Neural crest cell (in vitro differentiated cells): ENCODE measurements around the gene TRIO. TPM values are rescaled to one million over a fixed set of nuclear protein-coding genes. Genes with fewer than 3 reads are reported as not detected.
A peak's percentile ranks its signal among the peaks of the same experiment; 100 is the strongest.

Experiments
- DNase-seq: peaks from one replicate; pipeline ENCODE4 v3.0.0; 2021; ENCODE audit warnings: low read depth, mixed read lengths, low spot score
- H3K27ac Mint-ChIP-seq: one replicate; pipeline ENCODE4 v1.8.0; 2021; ENCODE audit warnings: mild to moderate bottlenecking, mixed read lengths; ENCODE audit not compliant: unreplicated experiment
- H3K27me3 Mint-ChIP-seq: 2 replicates; pipeline ENCODE4 v1.8.0; 2021; ENCODE audit warnings: low read depth, mild to moderate bottlenecking, mixed read lengths
- H3K36me3 Mint-ChIP-seq: 2 replicates; pipeline ENCODE4 v1.8.0; 2021; ENCODE audit warnings: low read depth, mild to moderate bottlenecking, mixed read lengths
- H3K4me1 Mint-ChIP-seq: 2 replicates; pipeline ENCODE4 v1.8.0; 2021; ENCODE audit warnings: mixed read lengths
- H3K4me3 Mint-ChIP-seq: one replicate; pipeline ENCODE4 v1.8.0; 2021; ENCODE audit warnings: mild to moderate bottlenecking, mixed read lengths
- H3K9me3 Mint-ChIP-seq: 2 replicates; pipeline ENCODE4 v1.8.0; 2021; ENCODE audit warnings: mixed read lengths
- CTCF ChIP-seq: fragments of 200-600 bp; sonication (generic); conservative IDR thresholded peaks from 2 replicates; pipeline ENCODE4 v1.5.0; 2021; ENCODE audit warnings: antibody characterized with exemption, mild to moderate bottlenecking
- total RNA-seq: library from RNA; stranded (reverse); gene quantifications from 2 replicates; pipeline ENCODE4 v1.2.1, GENCODE V29; 2021

TRIO gene
- total RNA-seq, 1 donor from 2014 or later, result 134 TPM

DNA sequence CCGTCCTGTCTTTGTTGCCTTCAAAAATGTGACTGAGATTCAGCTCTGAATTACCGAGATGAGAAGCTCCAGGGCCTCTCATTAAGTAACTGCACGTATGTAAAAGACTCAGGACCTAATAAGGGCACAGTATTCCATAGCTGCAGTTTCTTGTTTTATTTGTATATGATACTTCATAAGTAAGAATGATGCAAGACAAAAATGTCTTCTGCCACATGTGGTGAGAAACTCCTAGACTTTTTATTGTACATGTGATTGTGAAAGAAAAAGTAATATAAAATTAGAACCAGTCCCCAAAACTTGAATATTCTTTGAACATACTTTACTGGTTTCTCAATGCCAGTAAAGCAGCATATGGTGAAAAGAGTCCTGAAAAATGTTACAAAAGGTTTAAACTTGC lies 328.4 kb downstream of the TRIO start:
- H3K9me3 Mint-ChIP-seq, result no peaks in the 10 kb centered on the region
- no peak for DNase-seq
- H3K36me3 Mint-ChIP-seq, result peaks cover 15% of the 10 kb centered on the region
- TF ChIP-seq CTCF, result no peak
- peak overlapping the region; percentile 65 for H3K27ac Mint-ChIP-seq
- peaks cover 24% of the 10 kb centered on the region for H3K4me1 Mint-ChIP-seq
- no peak overlapping the region for H3K4me3 Mint-ChIP-seq
- H3K27me3 Mint-ChIP-seq, result no peaks in the 10 kb centered on the region

- DNase-seq, result no peak
- Mint-ChIP-seq H3K4me3 (no peak overlapping the region), H3K4me1 (peaks cover 24% of the 10 kb centered on the region), H3K27me3 (no peaks in the 10 kb centered on the region), H3K9me3 (no peaks in the 10 kb centered on the region), H3K36me3 (peaks cover 19% of the 10 kb centered on the region), H3K27ac (no peak overlapping the region)
- TF ChIP-seq CTCF, result no peak
Measured at GRCh38 chr5:14472986-14473567, 329.9 kb downstream of the TRIO start.

DNA sequence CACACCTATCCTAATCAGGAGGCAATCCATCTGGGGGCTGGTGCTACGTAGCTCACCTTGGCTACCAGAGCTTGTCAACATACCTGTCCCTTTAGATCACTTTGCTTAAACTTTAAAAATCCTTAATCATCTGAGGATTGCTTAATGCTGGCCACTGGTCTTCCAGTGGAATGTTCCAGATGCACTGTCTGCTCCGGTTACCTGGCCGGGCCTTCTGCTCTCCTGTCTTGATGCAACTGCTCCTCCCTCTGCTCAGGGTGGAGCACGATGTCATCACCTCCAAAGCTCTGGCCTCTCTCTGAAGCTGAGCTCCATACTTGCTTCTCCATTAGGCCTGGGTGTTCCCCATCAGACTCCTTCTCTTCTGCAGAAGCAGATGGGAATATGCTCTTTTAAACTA lies 331.9 kb downstream of the TRIO start:
- no peak overlapping the region for H3K4me3 Mint-ChIP-seq
- H3K4me1 Mint-ChIP-seq, result peaks cover 12% of the 10 kb centered on the region
- no peak for DNase-seq
- no peak for TF ChIP-seq CTCF
- no peaks in the 10 kb centered on the region for H3K9me3 Mint-ChIP-seq
- H3K36me3 Mint-ChIP-seq, result peaks cover 27% of the 10 kb centered on the region
- H3K27ac Mint-ChIP-seq, result peak overlapping the region; percentile 63
- H3K27me3 Mint-ChIP-seq, result no peaks in the 10 kb centered on the region

DNA sequence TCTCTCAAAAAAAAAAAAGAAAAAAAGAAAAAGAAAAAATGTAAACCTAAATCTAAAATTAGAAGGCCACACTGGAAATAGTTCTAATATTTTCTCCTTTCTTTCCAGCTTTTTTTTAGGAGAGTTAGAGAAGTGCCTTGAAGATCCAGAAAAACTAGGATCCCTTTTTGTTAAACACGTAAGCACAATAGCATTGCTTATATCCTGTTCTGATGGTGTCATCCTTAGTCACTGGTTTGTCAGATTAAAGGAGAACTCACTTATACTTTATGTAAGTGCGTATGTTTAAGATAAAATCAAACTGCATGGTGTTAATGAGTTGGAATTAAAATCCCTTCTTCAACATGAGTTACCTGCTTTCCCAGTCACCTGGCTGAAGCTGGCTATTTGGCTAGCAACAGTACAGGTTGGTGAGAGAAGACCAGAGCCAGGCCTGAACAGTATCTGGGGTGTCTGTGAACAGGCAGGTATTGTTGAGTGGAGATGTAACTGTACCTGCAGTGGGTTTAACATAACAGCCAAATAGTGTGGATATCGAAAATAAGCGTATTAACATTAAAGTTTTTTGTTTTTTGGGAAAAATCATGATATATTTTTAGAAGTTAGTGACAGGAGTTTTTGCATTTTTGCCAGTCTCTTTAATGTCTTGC lies 333.8 kb downstream of the TRIO start:
- TF ChIP-seq CTCF, result no peak
- Mint-ChIP-seq H3K27me3 (no peaks in the 10 kb centered on the region), H3K4me3 (no peak overlapping the region), H3K9me3 (no peaks in the 10 kb centered on the region), H3K36me3 (peaks cover 24% of the 10 kb centered on the region), H3K27ac (no peak overlapping the region), H3K4me1 (no peaks in the 10 kb centered on the region)
- no peak for DNase-seq

- Mint-ChIP-seq H3K36me3 (peaks cover 24% of the 10 kb centered on the region), H3K4me3 (no peak overlapping the region), H3K4me1 (no peaks in the 10 kb centered on the region), H3K27ac (peak overlapping the region; percentile 35), H3K27me3 (no peaks in the 10 kb centered on the region), H3K9me3 (no peaks in the 10 kb centered on the region)
- no peak for DNase-seq
- no peak for TF ChIP-seq CTCF
Measured at GRCh38 chr5:14479143-14479696, 336.1 kb downstream of the TRIO start.
